Pancreas (tissue), 10 donors: ENCODE measurements around the gene FTO. TPM values are rescaled to one million over a fixed set of nuclear protein-coding genes. Genes with fewer than 3 reads are reported as not detected.

ENCODE experiments used
- ATAC-seq, 4 donors: fragments of 200-7000 bp; cut with Tn5 transposase; one replicate each; pipeline versions ENCODE4 v1.8.0 to v1.9.1; 2020; ENCODE audit warnings: mild to moderate bottlenecking in 4 of 4, moderate library complexity in 4 of 4
- DNase-seq, 6 donors: peaks; one replicate each; pipeline ENCODE4 v3.0.0-alpha.2; 2020
- FAIRE-seq: peaks from 2 replicates; lab custom pipeline; 2012; peaks lifted over from hg19 to GRCh38; lab: Jason Lieb, UNC
- H3K27ac ChIP-seq, 4 donors: fragments of 200-600 bp; sonication (generic); 1 replicate in 3 of 4; 2 replicates in 1 of 4; pipeline versions ENCODE4 v1.5.0 to v1.8.0; 2020
- H3K27me3 ChIP-seq, 4 donors: fragments of 200-600 bp; one replicate each; pipeline ENCODE4 v1.8.0; 2021
- H3K36me3 ChIP-seq, 3 donors: fragments of 200-600 bp; sonication (generic) in 1 of 3; one replicate each; pipeline versions ENCODE4 v1.5.0 to v1.8.0; 2020 to 2021
- H3K4me1 ChIP-seq, 3 donors: fragments of 200-600 bp; one replicate each; pipeline ENCODE4 v1.8.0; 2021
- H3K4me3 ChIP-seq, 4 donors: fragments of 200-600 bp; sonication (generic) in 2 of 4; one replicate each; pipeline versions ENCODE4 v1.5.0 to v1.8.0; 2020 to 2021
- H3K9me3 ChIP-seq, 4 donors: fragments of 200-600 bp; one replicate each; pipeline ENCODE4 v1.8.0; 2021
- CTCF ChIP-seq, 4 donors: fragments of 200-600 bp; sonication (generic) in 3 of 4; IDR thresholded peaks; one replicate each; pipeline versions ENCODE4 v1.5.0 to v1.8.0; 2021; ENCODE audit warnings: antibody characterized with exemption in 4 of 4
- WGBS, 2 donors: extraction: QIAGEN DNeasy Blood & Tissue Kit; methylation state at CpG; one replicate each; pipeline ENCODE4 v1.1.7; 2013; 5-methylcytosine and 5-hydroxymethylcytosine counted together
- intact Hi-C, 3 donors: fragments of 100-400 bp; cut with DNase I; formaldehyde crosslinking; loops; one replicate each; pipeline versions ENCODE4 v1.11.1 to v1.14.2; 2022
- polyA plus RNA-seq, 2 donors: library from polyadenylated mRNA; stranded (reverse); fragments of 200-250 nt; gene quantifications; one replicate each; pipeline ENCODE4 v1.2.3, GENCODE V29; 2013
- total RNA-seq, 6 donors: library from RNA; stranded (reverse); fragmentation: NEBNext Ultra II Directional in 4 of 6; extraction: Animal tissue kit (Norgen Biotek cat#: 25700) in 4 of 6; gene quantifications; one replicate each; pipeline versions ENCODE4 v1.2.1 to v1.2.4, GENCODE V29; 2021 to 2023
- donor health status: healthy with polysubstance abuse.
- donor health status: DM: no; HTN: no; CAD: no; lungs with moderate emphysema.
- donor health status: DM: no; HTN: no; CAD: no.
- donor health status: control.
- donor health status: control.
- donor health status: Bipolar disorder and iron deficiency.
- donor health status: DM: yes; HTN: yes; CAD: no.
- donor health status: DM: no; HTN: no; CAD: no.
- donor health status: DM: no; HTN: no; CAD: no.
- donor health status: DM: yes; HTN: yes; CAD: no.

The FTO gene
- total and polyA plus RNA-seq, 8 donors: 7.6 to 45.0 (median 31.7) TPM

GRCh38 chr16:54199487-54200160 is 495.7 kb downstream of the FTO start:
- Histone ChIP-seq H3K27me3 (no peaks in the 10 kb centered on the region), H3K4me1 (no peaks in the 10 kb centered on the region), H3K27ac (no peak overlapping the region), H3K36me3 (no peaks in the 10 kb centered on the region), H3K4me3 (no peak overlapping the region), H3K9me3 (no peaks in the 10 kb centered on the region)
- 32 to 35% methylated on average over 19 of the region's 19 CpGs for WGBS, 2 donors
- DNase-seq (no peak), ATAC-seq (no peak), FAIRE-seq (no peak)
- TF ChIP-seq CTCF (IDR thresholded peaks at IDR 0.05): no peak
- intact Hi-C loops: no loop called here

- H3K36me3 ChIP-seq: no peaks in the 10 kb centered on the region
- FAIRE-seq (no peak), DNase-seq (no peak), ATAC-seq (no peak)
- no peaks in the 10 kb centered on the region for H3K27me3 ChIP-seq
- no peak overlapping the region for H3K4me3 ChIP-seq
- H3K27ac ChIP-seq: no peak overlapping the region
- WGBS, 2 donors: 91 to 94% methylated on average over 3 of the region's 3 CpGs
- no peaks in the 10 kb centered on the region for H3K9me3 ChIP-seq
- H3K4me1 ChIP-seq: no peaks in the 10 kb centered on the region
- intact Hi-C loops: no loop called here
- TF ChIP-seq CTCF (IDR thresholded peaks at IDR 0.05): no peak
These were observed 496.2 kb downstream of the FTO start for GRCh38 chr16:54200161-54200534.

DNA sequence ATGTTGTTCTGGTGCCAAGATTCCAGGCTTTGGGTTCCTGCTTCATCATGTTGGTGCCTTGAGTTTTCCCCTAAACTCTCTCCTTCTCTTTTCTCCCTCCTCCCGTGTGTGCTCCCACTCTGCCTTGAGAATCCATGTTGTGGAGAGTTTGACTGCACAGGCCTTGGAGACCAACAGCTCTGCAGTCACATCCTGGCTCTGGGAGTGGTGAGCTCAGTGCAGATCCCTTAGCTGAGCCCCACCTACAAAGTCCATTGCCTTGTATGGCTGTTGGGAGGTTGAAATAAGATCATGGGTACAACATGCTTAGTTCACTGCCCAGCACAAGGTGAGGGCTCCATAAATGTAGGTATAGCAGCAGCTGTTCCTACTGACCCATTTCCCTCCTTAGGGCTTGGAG is 496.8 kb downstream of the FTO start:
- DNase-seq: no peak
- 92 to 94% methylated on average over 1 of the region's 1 CpG for WGBS, 2 donors
- H3K27ac ChIP-seq: no peak overlapping the region
- no peaks in the 10 kb centered on the region for H3K4me1 ChIP-seq
- intact Hi-C loops: no loop called here
- H3K9me3 ChIP-seq: no peaks in the 10 kb centered on the region
- H3K4me3 ChIP-seq: no peak overlapping the region
- no peak for ATAC-seq
- FAIRE-seq: no peak
- no peaks in the 10 kb centered on the region for H3K36me3 ChIP-seq
- no peak for TF ChIP-seq CTCF (IDR thresholded peaks at IDR 0.05)
- H3K27me3 ChIP-seq: no peaks in the 10 kb centered on the region

GRCh38 chr16:54201200-54201599 is 497.2 kb downstream of the FTO start:
- Histone ChIP-seq H3K36me3 (no peaks in the 10 kb centered on the region), H3K9me3 (no peaks in the 10 kb centered on the region), H3K4me1 (no peaks in the 10 kb centered on the region), H3K27me3 (no peaks in the 10 kb centered on the region), H3K4me3 (no peak overlapping the region), H3K27ac (no peak overlapping the region)
- no peak for ATAC-seq
- intact Hi-C loops: no loop called here
- TF ChIP-seq CTCF (IDR thresholded peaks at IDR 0.05): no peak
- no peak for FAIRE-seq
- WGBS, 2 donors: 92 to 96% methylated on average over 4 of the region's 4 CpGs
- DNase-seq: no peak

Other genes starting within 250 kb of the FTO start
- 10 to 100 TPM; 10.1 to 18.6 (median 13.2) TPM for gene AKTIP, start 200.9 kb upstream of the FTO start, total RNA-seq
- gene AKTIP, start 200.9 kb upstream of the FTO start, polyA plus RNA-seq: 10 to 100 TPM in 1 of 2 donors, 1 to 10 TPM in 1; 8.7 to 18.6 TPM
- 1 to 10 TPM; 1.4 to 5.2 (median 2.0) TPM for gene RPGRIP1L, start 297 bp upstream of the FTO start, total RNA-seq
- gene RPGRIP1L, start 297 bp upstream of the FTO start, polyA plus RNA-seq: 1 to 10 TPM; 1.1 to 1.6 TPM